Neutrophil (primary cell): ENCODE data around the gene RWDD2A.

Experiments
- H3K27ac ChIP-seq: fragments of 200-600 bp; sonication (generic); 2 replicates; pipeline ENCODE4 v1.5.1; 2016; ENCODE audit warnings: mild to moderate bottlenecking, moderate library complexity
- H3K27me3 ChIP-seq: fragments of 200-600 bp; sonication (generic); 2 replicates; pipeline ENCODE4 v1.6.0; 2016; ENCODE audit warnings: mild to moderate bottlenecking
- H3K36me3 ChIP-seq: fragments of 200-600 bp; sonication (generic); 2 replicates; pipeline ENCODE4 v1.5.1; 2017
- H3K4me1 ChIP-seq, 2 experiments: fragments of 200-600 bp in 1 of 2; sonication (generic) in 1 of 2; 1 replicate in 1 of 2; 2 replicates in 1 of 2; pipeline versions ENCODE4 v1.5.1 to v1.6.1; 2013 to 2016; ENCODE audit warnings: low read depth in 1 of 2, low read length in 1 of 2, mild to moderate bottlenecking in 1 of 2, moderate library complexity in 1 of 2; ENCODE audit not compliant: control insufficient read depth in 1 of 2, insufficient read depth in 1 of 2
- H3K4me3 ChIP-seq, 2 experiments: fragments of 200-600 bp in 1 of 2; sonication (generic) in 1 of 2; 1 replicate in 1 of 2; 2 replicates in 1 of 2; pipeline ENCODE4 v1.5.1; 2013 to 2016; ENCODE audit warnings: low read depth in 1 of 2, low read length in 1 of 2, mild to moderate bottlenecking in 1 of 2, moderate library complexity in 1 of 2
- H3K9me3 ChIP-seq: fragments of 200-600 bp; sonication (generic); 2 replicates; pipeline ENCODE4 v1.5.1; 2016
- TF ChIP-seq, protein P1 (sequence below): fragments of 200-600 bp; sonication (generic); IDR thresholded peaks from 2 replicates; pipeline ENCODE4 v1.5.1; 2016; ENCODE audit warnings: antibody characterized with exemption

RWDD2A gene

DNA sequence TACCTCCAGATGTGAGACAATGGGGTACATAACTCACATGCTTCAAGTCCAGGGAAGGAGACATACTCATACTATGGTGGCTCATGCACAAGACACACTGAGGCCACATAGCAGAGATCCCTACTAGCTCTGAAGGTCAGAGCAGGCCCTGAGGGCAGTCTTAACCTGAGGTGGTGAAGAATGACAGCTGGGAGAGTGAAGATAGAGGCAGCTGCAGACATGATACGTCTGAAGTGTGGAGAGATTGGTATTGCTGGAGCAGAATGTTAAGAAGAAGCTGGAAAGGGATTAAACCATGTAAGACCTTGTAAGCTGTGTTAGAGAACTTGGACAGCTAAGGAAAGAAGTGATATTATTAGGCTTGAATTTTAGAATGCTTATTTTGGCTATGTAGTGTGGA lies 33.0 kb upstream of the RWDD2A start:
- Histone ChIP-seq H3K9me3 (no peaks in the 10 kb centered on the region), H3K27me3 (no peaks in the 10 kb centered on the region), H3K27ac (no peak overlapping the region), H3K4me3 (no peak overlapping the region), H3K4me1 (no peaks in the 10 kb centered on the region), H3K36me3 (peaks cover 85% of the 10 kb centered on the region)
- TF ChIP-seq, protein P1, sequence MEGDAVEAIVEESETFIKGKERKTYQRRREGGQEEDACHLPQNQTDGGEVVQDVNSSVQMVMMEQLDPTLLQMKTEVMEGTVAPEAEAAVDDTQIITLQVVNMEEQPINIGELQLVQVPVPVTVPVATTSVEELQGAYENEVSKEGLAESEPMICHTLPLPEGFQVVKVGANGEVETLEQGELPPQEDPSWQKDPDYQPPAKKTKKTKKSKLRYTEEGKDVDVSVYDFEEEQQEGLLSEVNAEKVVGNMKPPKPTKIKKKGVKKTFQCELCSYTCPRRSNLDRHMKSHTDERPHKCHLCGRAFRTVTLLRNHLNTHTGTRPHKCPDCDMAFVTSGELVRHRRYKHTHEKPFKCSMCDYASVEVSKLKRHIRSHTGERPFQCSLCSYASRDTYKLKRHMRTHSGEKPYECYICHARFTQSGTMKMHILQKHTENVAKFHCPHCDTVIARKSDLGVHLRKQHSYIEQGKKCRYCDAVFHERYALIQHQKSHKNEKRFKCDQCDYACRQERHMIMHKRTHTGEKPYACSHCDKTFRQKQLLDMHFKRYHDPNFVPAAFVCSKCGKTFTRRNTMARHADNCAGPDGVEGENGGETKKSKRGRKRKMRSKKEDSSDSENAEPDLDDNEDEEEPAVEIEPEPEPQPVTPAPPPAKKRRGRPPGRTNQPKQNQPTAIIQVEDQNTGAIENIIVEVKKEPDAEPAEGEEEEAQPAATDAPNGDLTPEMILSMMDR: no peak

DNA sequence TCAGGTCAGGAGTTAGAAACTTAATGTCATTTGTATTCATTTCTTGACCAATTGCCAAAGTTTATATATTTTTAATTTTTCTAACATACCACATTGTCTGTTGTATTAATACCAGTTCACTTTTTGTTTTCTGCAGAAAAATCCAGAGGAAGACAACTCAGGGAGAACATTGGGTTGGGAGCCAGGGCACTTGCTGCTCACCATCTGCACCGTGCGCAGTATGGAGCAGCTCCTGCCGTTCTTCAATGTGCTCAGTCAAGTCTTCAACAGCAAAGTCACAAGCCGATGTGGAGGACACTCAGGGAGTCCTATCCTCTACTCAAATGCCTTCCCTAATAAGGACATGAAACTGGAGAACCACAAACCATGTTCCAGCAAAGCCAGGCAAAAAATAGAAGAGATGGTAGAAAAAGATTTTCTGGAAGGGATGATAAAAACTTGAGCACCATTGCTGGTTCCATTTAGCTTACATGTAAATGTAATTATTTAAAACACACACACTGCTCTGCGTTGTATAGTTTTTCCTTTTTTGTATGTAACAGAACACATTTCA lies 25.4 kb upstream of the RWDD2A start:
- peaks cover 89% of the 10 kb centered on the region for H3K36me3 ChIP-seq

DNA sequence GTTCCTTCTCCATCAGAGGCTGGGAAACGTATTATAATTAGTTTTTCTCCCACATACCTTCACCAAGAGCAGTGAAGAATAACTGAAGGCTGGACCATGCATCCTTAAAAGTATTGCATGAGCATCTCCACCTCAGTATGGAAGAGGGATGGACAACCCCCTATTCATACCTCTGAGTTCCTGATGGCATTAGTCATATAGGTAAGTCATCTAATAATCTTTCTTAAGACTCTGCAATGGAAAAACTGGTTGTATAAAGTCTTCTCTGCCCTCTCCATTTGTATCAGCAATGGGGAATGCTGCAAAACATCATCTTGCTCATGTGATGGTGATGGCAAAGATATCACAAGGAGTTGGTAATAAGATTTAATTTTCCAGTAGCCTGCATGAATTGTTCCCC lies 24.6 kb upstream of the RWDD2A start:
- Histone ChIP-seq H3K27me3 (no peaks in the 10 kb centered on the region), H3K27ac (no peak overlapping the region), H3K4me3 (no peak overlapping the region), H3K36me3 (peaks cover 89% of the 10 kb centered on the region), H3K9me3 (no peaks in the 10 kb centered on the region), H3K4me1 (no peaks in the 10 kb centered on the region)
- TF ChIP-seq, protein P1: no peak

More for the DNA sequence above, 25.4 kb upstream of the RWDD2A start:
- H3K9me3 ChIP-seq: no peaks in the 10 kb centered on the region
- TF ChIP-seq, protein P1: no peak
- H3K27me3 ChIP-seq: no peaks in the 10 kb centered on the region
- no peak overlapping the region for H3K27ac ChIP-seq
- H3K4me3 ChIP-seq: no peak overlapping the region
- H3K4me1 ChIP-seq: no peaks in the 10 kb centered on the region

DNA sequence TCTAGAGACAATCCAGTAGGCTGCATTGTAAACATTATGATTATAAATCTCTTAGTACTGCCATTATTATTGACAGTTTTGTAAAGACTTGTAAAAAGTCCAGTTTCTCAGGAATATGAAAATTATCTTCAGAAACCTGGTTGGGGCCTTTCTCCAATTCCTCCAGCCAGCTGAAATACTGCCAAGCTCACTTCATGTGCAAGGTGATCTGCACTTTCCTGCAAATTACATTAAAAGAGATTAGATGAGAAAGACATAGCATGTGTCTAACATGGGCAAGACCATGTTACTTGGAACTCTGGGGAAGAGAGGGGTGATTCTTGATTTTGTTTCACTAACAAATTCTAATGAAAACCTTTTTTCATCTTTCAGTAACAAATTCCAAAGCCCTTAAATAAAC lies 24.1 kb upstream of the RWDD2A start:
- no peaks in the 10 kb centered on the region for H3K9me3 ChIP-seq
- H3K36me3 ChIP-seq: peaks cover 92% of the 10 kb centered on the region
- no peaks in the 10 kb centered on the region for H3K4me1 ChIP-seq
- no peak overlapping the region for H3K27ac ChIP-seq
- no peak overlapping the region for H3K4me3 ChIP-seq
- H3K27me3 ChIP-seq: no peaks in the 10 kb centered on the region
- TF ChIP-seq, protein P1: no peak

DNA sequence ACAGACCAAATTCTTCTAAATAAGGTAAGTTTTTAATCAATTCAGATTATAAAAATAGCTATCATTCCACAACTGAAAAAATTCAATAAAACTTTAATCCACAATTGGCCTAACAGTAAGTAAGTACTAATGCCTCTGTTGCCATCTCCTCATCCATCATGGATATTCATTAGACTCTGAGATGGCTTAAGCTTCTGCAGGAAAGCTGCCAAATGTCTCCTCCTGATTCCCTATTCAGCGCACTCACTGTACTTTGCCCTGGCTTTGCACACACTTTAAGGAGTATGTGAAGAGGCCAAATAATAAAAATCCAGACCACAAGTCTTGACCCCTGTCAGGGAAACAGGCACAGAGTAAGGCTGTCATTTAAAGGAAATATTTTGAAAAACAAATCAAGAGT lies 23.6 kb upstream of the RWDD2A start:
- peaks cover 94% of the 10 kb centered on the region for H3K36me3 ChIP-seq
- no peaks in the 10 kb centered on the region for H3K9me3 ChIP-seq
- TF ChIP-seq, protein P1: no peak
- no peak overlapping the region for H3K4me3 ChIP-seq
- no peaks in the 10 kb centered on the region for H3K4me1 ChIP-seq
- no peaks in the 10 kb centered on the region for H3K27me3 ChIP-seq
- H3K27ac ChIP-seq: no peak overlapping the region

DNA sequence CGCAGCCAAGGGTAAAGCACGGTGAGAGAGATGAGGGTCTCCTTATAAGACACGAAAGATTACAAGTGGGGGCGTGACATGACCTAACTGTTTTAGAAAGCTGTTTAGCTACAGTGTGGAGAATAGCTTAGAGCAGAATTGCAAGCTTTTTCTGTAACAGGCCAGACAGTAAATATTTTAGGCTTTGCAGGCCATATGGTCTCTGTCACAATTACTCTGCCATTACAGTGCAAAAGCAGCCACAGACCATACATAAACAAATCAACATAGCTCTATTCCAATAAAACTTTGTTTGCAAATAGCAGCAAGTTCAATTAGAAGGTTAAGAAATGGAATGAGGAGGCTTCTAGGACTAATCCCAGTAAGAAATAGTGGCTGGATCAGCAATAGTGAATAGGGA lies 16.9 kb upstream of the RWDD2A start:
- TF ChIP-seq, protein P1: no peak
- Histone ChIP-seq H3K4me1 (no peaks in the 10 kb centered on the region), H3K27ac (no peak overlapping the region), H3K27me3 (no peaks in the 10 kb centered on the region), H3K36me3 (peaks cover 76% of the 10 kb centered on the region), H3K9me3 (no peaks in the 10 kb centered on the region), H3K4me3 (no peak overlapping the region)
